Measurements from ENCODE around the gene RANBP17. TPM values are rescaled to one million over a fixed set of nuclear protein-coding genes. Genes with fewer than 3 reads are reported as not detected.

The RANBP17 gene
- total RNA-seq, 4 donors from 2014 or later: 0.55 to 3.0 (median 1.5) TPM

DNA sequence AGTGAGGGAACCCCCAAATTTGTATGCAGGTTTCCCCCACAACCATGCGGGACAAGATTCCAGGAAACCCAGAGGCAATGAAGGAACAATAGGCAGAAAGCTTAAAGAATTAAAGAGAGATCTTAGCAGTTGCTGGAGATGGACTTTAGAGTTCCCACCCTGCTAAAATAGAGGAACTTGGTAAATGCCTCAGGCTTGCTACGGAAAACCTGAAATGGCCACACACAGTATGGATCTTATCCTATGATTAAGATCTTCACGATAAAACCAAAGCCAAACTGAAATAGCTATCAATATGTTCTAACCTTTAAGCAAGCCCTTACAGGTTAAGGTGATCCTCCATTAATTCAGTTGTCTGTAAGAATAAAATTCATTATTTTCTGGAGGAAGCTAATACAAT is 148.3 kb downstream of the RANBP17 start:
- no peak for DNase-seq (ENCODE audit: low spot score in 2 of 2)
- Histone ChIP-seq H3K4me1 (no peaks in the 10 kb centered on the region), H3K9me3 (no peaks in the 10 kb centered on the region), H3K36me3 (no peaks in the 10 kb centered on the region), H3K4me3 (no peak overlapping the region), H3K27me3 (no peaks in the 10 kb centered on the region), H3K27ac (no peak overlapping the region)
- TF ChIP-seq EP300 (IDR thresholded peaks at IDR 0.05) (no peak), POLR2A (IDR thresholded peaks at IDR 0.05) (no peak), POLR2AphosphoS5 (IDR thresholded peaks at IDR 0.05) (no peak), CTCF (IDR thresholded peaks at IDR 0.05) (no peak)
- 82% methylated on average over 3 of the region's 3 CpGs for WGBS

- TF ChIP-seq CTCF (IDR thresholded peaks at IDR 0.05): no peak
- no peak for TF ChIP-seq EP300 (IDR thresholded peaks at IDR 0.05)
- TF ChIP-seq POLR2A (IDR thresholded peaks at IDR 0.05): no peak
- TF ChIP-seq POLR2AphosphoS5 (IDR thresholded peaks at IDR 0.05): no peak
- H3K9me3 ChIP-seq: no peaks in the 10 kb centered on the region
- 72% methylated on average over 2 of the region's 2 CpGs for WGBS
- no peaks in the 10 kb centered on the region for H3K36me3 ChIP-seq
- DNase-seq (ENCODE audit: low spot score in 2 of 2): no peak
- H3K4me1 ChIP-seq: no peaks in the 10 kb centered on the region
- no peak overlapping the region for H3K27ac ChIP-seq
- H3K27me3 ChIP-seq: no peaks in the 10 kb centered on the region
- H3K4me3 ChIP-seq: no peak overlapping the region
These were observed 149.0 kb downstream of the RANBP17 start for GRCh38 chr5:171010816-171011215.

DNA sequence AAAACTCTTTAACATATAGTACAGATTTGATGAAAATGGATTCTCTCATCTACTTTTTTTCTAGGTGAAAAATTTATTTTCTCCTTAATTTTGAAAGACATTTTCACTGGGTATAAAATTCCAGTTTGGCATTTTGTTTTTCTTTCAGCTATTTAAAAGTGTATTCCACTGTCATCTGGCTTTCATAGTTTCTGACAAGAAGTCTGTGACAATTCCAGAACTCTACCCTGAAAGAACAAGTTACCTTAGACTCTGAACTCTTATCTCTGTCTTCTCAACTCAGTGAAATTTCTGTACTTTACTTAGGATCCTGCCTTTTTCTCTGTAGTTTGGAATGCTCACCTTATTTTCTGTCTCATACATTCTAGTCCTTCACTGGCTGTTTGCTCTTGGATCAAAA is 161.7 kb downstream of the RANBP17 start:
- H3K27ac ChIP-seq: no peak overlapping the region
- H3K36me3 ChIP-seq: no peaks in the 10 kb centered on the region
- DNase-seq (ENCODE audit: low spot score in 2 of 2): no peak
- TF ChIP-seq POLR2AphosphoS5 (IDR thresholded peaks at IDR 0.05): no peak
- TF ChIP-seq POLR2A (IDR thresholded peaks at IDR 0.05): no peak
- TF ChIP-seq CTCF (IDR thresholded peaks at IDR 0.05): no peak
- no peak for TF ChIP-seq EP300 (IDR thresholded peaks at IDR 0.05)
- H3K4me1 ChIP-seq: no peaks in the 10 kb centered on the region
- H3K9me3 ChIP-seq: peaks cover 9% of the 10 kb centered on the region
- H3K4me3 ChIP-seq: no peak overlapping the region
- H3K27me3 ChIP-seq: no peaks in the 10 kb centered on the region

- H3K27me3 ChIP-seq: no peaks in the 10 kb centered on the region
- H3K27ac ChIP-seq: no peak overlapping the region
- H3K36me3 ChIP-seq: no peaks in the 10 kb centered on the region
- TF ChIP-seq POLR2AphosphoS5 (IDR thresholded peaks at IDR 0.05) (no peak), EP300 (IDR thresholded peaks at IDR 0.05) (no peak), CTCF (IDR thresholded peaks at IDR 0.05) (no peak), POLR2A (IDR thresholded peaks at IDR 0.05) (no peak)
- no peak overlapping the region for H3K4me3 ChIP-seq
- H3K4me1 ChIP-seq: no peaks in the 10 kb centered on the region
- H3K9me3 ChIP-seq: peaks cover 9% of the 10 kb centered on the region
- DNase-seq (ENCODE audit: low spot score in 2 of 2): no peak
These were observed 162.3 kb downstream of the RANBP17 start for GRCh38 chr5:171024084-171024483.

DNA sequence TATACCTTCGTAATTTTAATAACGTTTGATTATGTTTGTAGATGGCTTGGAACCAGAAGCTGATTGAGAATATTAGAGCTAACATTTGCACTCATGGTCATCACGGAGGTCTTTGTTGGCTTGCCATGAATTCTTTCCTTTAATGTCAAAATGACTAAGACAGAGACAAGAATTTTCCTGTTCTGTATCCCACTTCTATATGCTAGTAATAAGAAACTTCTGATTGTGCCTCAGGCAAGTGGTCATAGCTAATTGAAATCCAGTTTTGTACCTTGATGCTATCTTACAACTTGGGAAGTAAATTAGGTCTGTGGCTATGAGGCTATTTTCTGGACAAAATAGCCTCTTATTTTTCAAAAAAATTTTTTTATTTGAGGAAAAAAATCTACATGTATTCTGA is 167.6 kb downstream of the RANBP17 start:
- Histone ChIP-seq H3K9me3 (no peaks in the 10 kb centered on the region), H3K27ac (no peak overlapping the region), H3K27me3 (no peaks in the 10 kb centered on the region), H3K4me1 (no peaks in the 10 kb centered on the region), H3K4me3 (no peak overlapping the region), H3K36me3 (no peaks in the 10 kb centered on the region)
- no peak for DNase-seq (ENCODE audit: low spot score in 2 of 2)
- TF ChIP-seq POLR2A (IDR thresholded peaks at IDR 0.05) (no peak), EP300 (IDR thresholded peaks at IDR 0.05) (no peak), POLR2AphosphoS5 (IDR thresholded peaks at IDR 0.05) (no peak), CTCF (IDR thresholded peaks at IDR 0.05) (no peak)
- 88% methylated on average over 3 of the region's 3 CpGs for WGBS
